Measurements from ENCODE around the gene CPA2.
"Not testable (repeated sequence)": the region's sequence is repeated elsewhere in the genome, so short reads cannot be mapped to it uniquely, and the experiment has no call there.

The CPA2 gene

DNA sequence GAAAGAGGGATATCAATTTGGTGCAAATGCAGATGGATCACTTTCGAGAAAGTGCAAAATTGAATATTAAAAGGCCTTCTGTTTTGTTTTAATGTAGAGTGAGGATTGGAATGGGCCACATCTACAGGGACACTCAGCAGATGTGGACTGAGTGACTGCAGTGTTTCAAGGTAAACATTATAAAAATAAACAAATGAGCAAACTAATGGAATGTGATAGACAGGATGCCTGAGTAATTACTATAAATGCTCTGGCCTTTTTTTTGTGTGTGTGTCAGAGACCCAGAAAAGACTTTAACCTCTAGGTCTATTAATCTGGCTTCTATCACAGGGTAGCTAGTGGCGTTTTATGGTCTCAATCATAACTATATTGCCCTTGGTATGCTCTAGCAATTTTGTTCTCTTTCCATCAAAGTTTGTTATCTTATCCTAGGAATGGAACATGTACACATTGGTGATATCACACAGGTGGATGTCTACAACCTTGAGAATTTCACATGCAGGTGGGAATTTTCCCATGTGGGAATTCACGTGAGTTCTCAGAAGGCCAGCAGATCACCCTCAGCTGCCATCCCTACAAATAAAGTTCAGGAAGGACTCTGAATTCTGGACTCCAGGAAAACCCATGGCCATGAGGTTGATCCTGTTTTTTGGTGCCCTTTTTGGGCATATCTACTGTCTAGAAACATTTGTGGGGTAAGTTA, at the start of gene CPA2:
CPA2 (plus strand) TSS at position 606 of the 703 bp plus-strand sequence; CDS start at position 625, 19 bp downstream.
- Mint-ChIP-seq H3K4me1 (ENCODE audit: low read depth) (peaks cover 2% of the 10 kb centered on the region), H3K27ac (no peak within 1 kb of the TSS), H3K9me3 (no peaks in the 10 kb centered on the region), H3K36me3 (ENCODE audit: low read depth) (no peaks in the 10 kb centered on the region), H3K27me3 (ENCODE audit: low read depth) (no peaks in the 10 kb centered on the region), H3K4me3 (no peak within 1 kb of the TSS)

GRCh38 chr7:130218806-130219620, 47.6 kb upstream of the CPA2 start:
- Mint-ChIP-seq H3K27me3 (ENCODE audit: low read depth) (peaks cover 3% of the 10 kb centered on the region), H3K9me3 (no peaks in the 10 kb centered on the region), H3K4me1 (ENCODE audit: low read depth) (no peaks in the 10 kb centered on the region), H3K27ac (no peak overlapping the region), H3K36me3 (ENCODE audit: low read depth) (no peaks in the 10 kb centered on the region), H3K4me3 (no peak overlapping the region)

- H3K4me3 Mint-ChIP-seq = no peak overlapping the region
- no peaks in the 10 kb centered on the region for H3K36me3 Mint-ChIP-seq (ENCODE audit: low read depth)
- no peak overlapping the region for H3K27ac Mint-ChIP-seq
- no peaks in the 10 kb centered on the region for H3K4me1 Mint-ChIP-seq (ENCODE audit: low read depth)
- no peaks in the 10 kb centered on the region for H3K27me3 Mint-ChIP-seq (ENCODE audit: low read depth)
- no peaks in the 10 kb centered on the region for H3K9me3 Mint-ChIP-seq
Measured at GRCh38 chr7:130219871-130220270, 46.8 kb upstream of the CPA2 start.

GRCh38 chr7:130221746-130222145, 44.9 kb upstream of the CPA2 start:
- Mint-ChIP-seq H3K4me3 (no peak overlapping the region), H3K27ac (no peak overlapping the region), H3K4me1 (ENCODE audit: low read depth) (no peaks in the 10 kb centered on the region), H3K27me3 (ENCODE audit: low read depth) (no peaks in the 10 kb centered on the region), H3K9me3 (no peaks in the 10 kb centered on the region), H3K36me3 (ENCODE audit: low read depth) (no peaks in the 10 kb centered on the region)

GRCh38 chr7:130223646-130224045, 43.0 kb upstream of the CPA2 start:
- H3K27me3 Mint-ChIP-seq (ENCODE audit: low read depth) = no peaks in the 10 kb centered on the region
- no peaks in the 10 kb centered on the region for H3K9me3 Mint-ChIP-seq
- no peaks in the 10 kb centered on the region for H3K4me1 Mint-ChIP-seq (ENCODE audit: low read depth)
- H3K36me3 Mint-ChIP-seq (ENCODE audit: low read depth) = no peaks in the 10 kb centered on the region
- H3K4me3 Mint-ChIP-seq = no peak overlapping the region
- no peak overlapping the region for H3K27ac Mint-ChIP-seq

DNA sequence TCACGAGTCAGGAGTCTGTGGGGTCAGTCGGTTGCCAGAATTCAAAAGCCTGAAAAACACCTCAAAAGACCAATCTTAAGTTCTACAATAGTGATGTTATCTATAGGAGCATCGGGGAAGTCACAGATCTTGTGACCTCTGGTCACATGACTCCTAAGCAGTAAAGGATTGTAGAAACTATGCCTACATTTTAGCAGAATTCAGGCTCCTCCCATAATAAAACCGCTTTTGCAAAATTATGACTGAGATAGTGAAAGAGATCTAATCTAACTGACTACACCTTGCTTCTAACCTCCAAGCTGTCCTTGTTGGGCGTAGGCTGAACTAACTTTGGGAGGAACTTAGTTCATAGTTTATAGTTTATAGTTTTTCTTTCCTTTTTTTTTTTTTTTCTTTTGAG, 42.5 kb upstream of the CPA2 start:
- H3K27me3 Mint-ChIP-seq (ENCODE audit: low read depth) = no peaks in the 10 kb centered on the region
- H3K4me3 Mint-ChIP-seq = no peak overlapping the region
- H3K4me1 Mint-ChIP-seq (ENCODE audit: low read depth) = no peaks in the 10 kb centered on the region
- H3K27ac Mint-ChIP-seq = no peak overlapping the region
- H3K9me3 Mint-ChIP-seq = no peaks in the 10 kb centered on the region
- no peaks in the 10 kb centered on the region for H3K36me3 Mint-ChIP-seq (ENCODE audit: low read depth)

DNA sequence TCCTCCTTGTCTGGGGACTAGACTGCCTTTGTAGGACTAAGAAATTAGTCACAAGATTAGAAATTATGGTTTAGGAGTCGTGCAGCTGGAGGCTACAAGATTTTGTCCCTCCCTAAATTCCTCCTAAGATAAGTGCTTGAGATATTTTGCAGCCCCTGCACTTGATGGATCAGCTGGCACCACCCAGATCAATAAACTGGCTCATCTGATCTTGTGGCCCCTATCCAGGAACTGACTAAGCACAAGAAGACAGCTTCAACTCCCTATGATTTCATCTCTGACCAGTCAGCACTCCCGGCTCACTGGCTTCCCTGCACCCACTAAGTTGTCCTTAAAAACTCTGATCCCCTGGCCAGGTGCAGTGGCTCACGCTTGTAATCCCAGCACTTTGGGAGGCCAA, 41.7 kb upstream of the CPA2 start:
- H3K36me3 Mint-ChIP-seq (ENCODE audit: low read depth); H3K27me3 Mint-ChIP-seq (ENCODE audit: low read depth); H3K27ac Mint-ChIP-seq; H3K4me3 Mint-ChIP-seq; H3K4me1 Mint-ChIP-seq (ENCODE audit: low read depth); H3K9me3 Mint-ChIP-seq: not testable (repeated sequence)

- no peak overlapping the region for H3K4me3 Mint-ChIP-seq
- H3K27me3 Mint-ChIP-seq (ENCODE audit: low read depth) = no peaks in the 10 kb centered on the region
- no peaks in the 10 kb centered on the region for H3K36me3 Mint-ChIP-seq (ENCODE audit: low read depth)
- no peaks in the 10 kb centered on the region for H3K4me1 Mint-ChIP-seq (ENCODE audit: low read depth)
- no peak overlapping the region for H3K27ac Mint-ChIP-seq
- no peaks in the 10 kb centered on the region for H3K9me3 Mint-ChIP-seq
Measured at GRCh38 chr7:130226333-130226732, 40.3 kb upstream of the CPA2 start.

DNA sequence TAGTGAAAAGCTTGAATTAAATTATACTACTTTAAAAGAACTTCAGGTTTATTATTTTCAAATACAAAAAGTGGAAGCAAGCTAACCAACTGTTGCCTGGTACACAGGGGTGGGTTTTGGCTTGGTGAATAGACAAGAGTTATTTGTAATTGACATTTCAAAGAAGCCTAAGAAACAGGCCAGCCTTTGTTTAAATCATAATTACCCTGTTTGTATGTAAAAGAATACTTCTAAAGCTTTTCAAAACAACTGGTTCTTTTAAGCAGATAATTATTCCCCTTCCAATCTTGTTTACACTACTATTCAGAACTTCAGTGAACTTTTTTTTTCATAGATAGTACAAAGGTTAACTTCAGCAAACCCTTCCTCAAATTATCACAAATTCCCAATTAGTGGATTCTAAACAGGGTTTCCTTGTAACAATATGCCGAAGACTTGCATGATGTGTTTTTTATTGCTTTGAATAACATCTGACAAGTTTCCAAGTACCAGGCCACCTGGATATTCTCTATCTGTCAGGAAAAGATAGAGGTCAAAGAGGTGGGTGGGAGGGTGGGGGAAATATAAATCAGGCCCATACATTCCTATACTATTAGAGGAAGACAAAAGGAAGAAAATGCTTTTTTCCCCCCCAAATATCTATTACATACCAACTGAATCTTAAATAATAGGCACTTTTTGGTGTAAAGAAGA, 38.6 kb upstream of the CPA2 start:
- Mint-ChIP-seq H3K27me3 (ENCODE audit: low read depth) (no peaks in the 10 kb centered on the region), H3K9me3 (no peaks in the 10 kb centered on the region), H3K4me1 (ENCODE audit: low read depth) (no peaks in the 10 kb centered on the region), H3K4me3 (no peak overlapping the region), H3K27ac (no peak overlapping the region), H3K36me3 (ENCODE audit: low read depth) (no peaks in the 10 kb centered on the region)

DNA sequence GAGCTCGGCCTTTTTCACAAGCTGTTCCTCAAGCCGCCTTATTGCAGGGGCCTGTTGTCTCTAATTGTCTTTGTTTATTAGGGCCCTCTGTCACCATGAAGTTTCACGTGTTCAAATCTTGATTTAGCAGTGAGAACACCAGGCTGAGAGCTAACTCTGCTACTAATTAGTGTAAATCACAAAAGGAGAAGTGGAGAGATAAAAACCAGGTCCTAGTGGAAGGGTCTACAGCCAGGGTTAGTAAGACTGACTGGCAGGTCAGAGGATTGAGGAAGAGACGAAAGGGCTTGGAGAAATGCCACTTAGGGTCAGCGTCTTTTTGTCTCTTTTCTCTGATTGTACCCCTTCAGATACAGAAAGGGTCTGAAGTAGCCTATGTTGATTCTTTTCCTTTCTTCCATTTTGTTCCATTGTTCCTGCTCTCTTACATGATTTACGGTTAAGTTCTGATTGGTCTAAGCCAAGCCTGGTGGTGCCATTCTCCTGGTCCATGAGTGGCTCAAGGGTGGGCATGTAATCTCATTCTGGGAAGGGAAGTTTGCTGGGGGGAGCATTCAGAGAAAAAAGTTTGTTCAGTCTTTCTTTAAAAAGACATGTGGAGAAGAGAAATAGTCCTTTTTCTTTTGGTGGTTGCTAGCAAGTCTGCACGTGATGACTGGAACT, 37.7 kb upstream of the CPA2 start:
- H3K27ac Mint-ChIP-seq = no peak overlapping the region
- no peaks in the 10 kb centered on the region for H3K36me3 Mint-ChIP-seq (ENCODE audit: low read depth)
- H3K4me1 Mint-ChIP-seq (ENCODE audit: low read depth) = no peaks in the 10 kb centered on the region
- no peaks in the 10 kb centered on the region for H3K27me3 Mint-ChIP-seq (ENCODE audit: low read depth)
- H3K9me3 Mint-ChIP-seq = no peaks in the 10 kb centered on the region
- no peak overlapping the region for H3K4me3 Mint-ChIP-seq

- not testable (repeated sequence) for H3K36me3 Mint-ChIP-seq (ENCODE audit: low read depth); H3K4me3 Mint-ChIP-seq; H3K27me3 Mint-ChIP-seq (ENCODE audit: low read depth); H3K4me1 Mint-ChIP-seq (ENCODE audit: low read depth); H3K9me3 Mint-ChIP-seq; H3K27ac Mint-ChIP-seq
Measured at GRCh38 chr7:130229981-130230380, 36.7 kb upstream of the CPA2 start.

DNA sequence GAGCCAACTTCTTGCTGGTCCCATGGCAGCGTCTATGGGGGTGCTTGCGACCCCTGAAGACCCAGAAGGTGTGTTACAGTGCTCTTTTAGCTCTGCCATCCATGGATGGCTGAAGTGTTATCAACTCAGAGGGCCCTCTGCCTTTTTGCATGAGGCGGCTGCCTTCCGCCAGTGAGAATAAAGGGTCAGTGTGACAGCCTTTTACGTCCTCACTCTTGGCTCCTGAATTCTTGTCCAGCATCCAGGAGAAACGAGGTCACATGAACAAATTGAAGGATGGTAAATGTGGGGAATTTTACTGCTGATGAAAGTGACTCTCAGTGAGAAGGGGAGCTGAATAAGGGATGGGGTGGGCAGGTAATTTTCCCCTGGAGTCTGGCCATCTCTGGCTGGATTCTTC, 34.9 kb upstream of the CPA2 start:
- no peaks in the 10 kb centered on the region for H3K36me3 Mint-ChIP-seq (ENCODE audit: low read depth)
- peaks cover 4% of the 10 kb centered on the region for H3K27me3 Mint-ChIP-seq (ENCODE audit: low read depth)
- no peaks in the 10 kb centered on the region for H3K4me1 Mint-ChIP-seq (ENCODE audit: low read depth)
- no peak overlapping the region for H3K4me3 Mint-ChIP-seq
- no peak overlapping the region for H3K27ac Mint-ChIP-seq
- H3K9me3 Mint-ChIP-seq = no peaks in the 10 kb centered on the region

DNA sequence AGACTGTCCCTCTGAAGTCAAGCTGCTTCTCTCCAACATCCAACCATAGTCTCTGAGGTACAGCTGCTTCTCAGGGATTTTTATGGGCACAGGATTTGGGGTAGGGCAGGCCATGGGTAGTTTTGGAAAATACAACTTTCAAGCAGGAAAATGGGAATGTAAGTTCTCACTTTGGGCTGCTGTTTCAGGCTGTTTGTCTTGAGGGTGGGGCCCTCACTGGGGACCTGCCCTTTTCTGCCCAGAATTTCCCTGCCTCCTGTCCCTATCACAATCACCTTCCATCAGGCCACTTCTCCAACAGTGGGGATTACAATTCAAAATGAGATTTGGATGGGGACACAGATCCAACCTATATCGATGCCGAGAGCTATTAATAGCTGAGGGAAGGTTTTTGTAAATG, 34.5 kb upstream of the CPA2 start:
- Mint-ChIP-seq H3K4me3 (no peak overlapping the region), H3K4me1 (ENCODE audit: low read depth) (no peaks in the 10 kb centered on the region), H3K9me3 (no peaks in the 10 kb centered on the region), H3K27me3 (ENCODE audit: low read depth) (peaks cover 6% of the 10 kb centered on the region), H3K36me3 (ENCODE audit: low read depth) (no peaks in the 10 kb centered on the region), H3K27ac (no peak overlapping the region)

GRCh38 chr7:130234078-130234477, 32.6 kb upstream of the CPA2 start:
- H3K4me3 Mint-ChIP-seq = no peak overlapping the region
- H3K4me1 Mint-ChIP-seq (ENCODE audit: low read depth) = no peaks in the 10 kb centered on the region
- no peaks in the 10 kb centered on the region for H3K36me3 Mint-ChIP-seq (ENCODE audit: low read depth)
- peaks cover 9% of the 10 kb centered on the region for H3K27me3 Mint-ChIP-seq (ENCODE audit: low read depth)
- no peak overlapping the region for H3K27ac Mint-ChIP-seq
- H3K9me3 Mint-ChIP-seq = no peaks in the 10 kb centered on the region
